Activated naive CD4-positive, alpha-beta T cell treated with anti-CD3 and anti-CD28 coated beads, Interleukin-2, amount 50 U/mL, for 24 hours (primary cell): ENCODE results near the gene FAM89B.
A peak's percentile ranks its signal among the peaks of the same experiment; 100 is the strongest.

Experiments
- H3K27ac Mint-ChIP-seq: one replicate; pipeline ENCODE4 v1.8.0; 2021; ENCODE audit warnings: mild to moderate bottlenecking, mixed read lengths
- H3K27me3 Mint-ChIP-seq: one replicate; pipeline ENCODE4 v1.8.0; 2021; ENCODE audit warnings: mixed read lengths
- H3K36me3 Mint-ChIP-seq: one replicate; pipeline ENCODE4 v1.8.0; 2021; ENCODE audit warnings: mixed read lengths
- H3K4me1 Mint-ChIP-seq: one replicate; pipeline ENCODE4 v1.8.0; 2021; ENCODE audit warnings: mixed read lengths
- H3K4me3 Mint-ChIP-seq: one replicate; pipeline ENCODE4 v1.8.0; 2021; ENCODE audit warnings: mild to moderate bottlenecking, mixed read lengths
- H3K9me3 Mint-ChIP-seq: one replicate; pipeline ENCODE4 v1.8.0; 2021; ENCODE audit warnings: mixed read lengths

FAM89B gene

GRCh38 chr11:65585396-65586246 lies 13.3 kb downstream of the FAM89B start:
- Mint-ChIP-seq H3K4me1 (peaks cover 23% of the 10 kb centered on the region), H3K9me3 (no peaks in the 10 kb centered on the region), H3K4me3 (no peak overlapping the region), H3K27me3 (no peaks in the 10 kb centered on the region), H3K27ac (no peak overlapping the region), H3K36me3 (no peaks in the 10 kb centered on the region)

- H3K9me3 Mint-ChIP-seq: no peaks in the 10 kb centered on the region
- no peaks in the 10 kb centered on the region for H3K36me3 Mint-ChIP-seq
- no peak overlapping the region for H3K27ac Mint-ChIP-seq
- no peaks in the 10 kb centered on the region for H3K27me3 Mint-ChIP-seq
- peaks cover 23% of the 10 kb centered on the region for H3K4me1 Mint-ChIP-seq
- no peak overlapping the region for H3K4me3 Mint-ChIP-seq
These were observed 13.9 kb downstream of the FAM89B start for GRCh38 chr11:65586247-65586630.

- Mint-ChIP-seq H3K27ac (no peak overlapping the region), H3K4me3 (no peak overlapping the region), H3K27me3 (no peaks in the 10 kb centered on the region), H3K36me3 (no peaks in the 10 kb centered on the region), H3K9me3 (no peaks in the 10 kb centered on the region), H3K4me1 (peaks cover 23% of the 10 kb centered on the region)
These were observed 14.3 kb downstream of the FAM89B start for GRCh38 chr11:65586676-65587075.

GRCh38 chr11:65588199-65589054 lies 16.1 kb downstream of the FAM89B start:
- Mint-ChIP-seq H3K27ac (peak overlapping the region; percentile 37), H3K9me3 (no peaks in the 10 kb centered on the region), H3K4me3 (peak overlapping the region; percentile 19), H3K4me1 (peaks cover 23% of the 10 kb centered on the region), H3K27me3 (no peaks in the 10 kb centered on the region), H3K36me3 (no peaks in the 10 kb centered on the region)

- H3K27me3 Mint-ChIP-seq: no peaks in the 10 kb centered on the region
- H3K27ac Mint-ChIP-seq: no peak overlapping the region
- H3K36me3 Mint-ChIP-seq: no peaks in the 10 kb centered on the region
- H3K9me3 Mint-ChIP-seq: no peaks in the 10 kb centered on the region
- H3K4me3 Mint-ChIP-seq: no peak overlapping the region
- H3K4me1 Mint-ChIP-seq: peaks cover 23% of the 10 kb centered on the region
These were observed 17.3 kb downstream of the FAM89B start for GRCh38 chr11:65589444-65590239.

GRCh38 chr11:65590240-65590738 lies 18.0 kb downstream of the FAM89B start:
- no peaks in the 10 kb centered on the region for H3K9me3 Mint-ChIP-seq

GRCh38 chr11:65591939-65592857 lies 19.9 kb downstream of the FAM89B start:
- Mint-ChIP-seq H3K27ac (no peak overlapping the region), H3K4me1 (peaks cover 26% of the 10 kb centered on the region), H3K9me3 (no peaks in the 10 kb centered on the region), H3K27me3 (no peaks in the 10 kb centered on the region), H3K4me3 (no peak overlapping the region), H3K36me3 (no peaks in the 10 kb centered on the region)

More at GRCh38 chr11:65590240-65590738, 18.0 kb downstream of the FAM89B start:
- H3K4me3 Mint-ChIP-seq: no peak overlapping the region
- peaks cover 28% of the 10 kb centered on the region for H3K4me1 Mint-ChIP-seq
- H3K27ac Mint-ChIP-seq: no peak overlapping the region
- no peaks in the 10 kb centered on the region for H3K27me3 Mint-ChIP-seq
- H3K36me3 Mint-ChIP-seq: no peaks in the 10 kb centered on the region

- Mint-ChIP-seq H3K4me3 (no peak overlapping the region), H3K27me3 (no peaks in the 10 kb centered on the region), H3K36me3 (no peaks in the 10 kb centered on the region), H3K9me3 (no peaks in the 10 kb centered on the region), H3K27ac (no peak overlapping the region), H3K4me1 (peaks cover 19% of the 10 kb centered on the region)
These were observed 20.6 kb downstream of the FAM89B start for GRCh38 chr11:65592858-65593517.

GRCh38 chr11:65593518-65594414 lies 21.4 kb downstream of the FAM89B start:
- no peaks in the 10 kb centered on the region for H3K36me3 Mint-ChIP-seq
- H3K4me1 Mint-ChIP-seq: peaks cover 11% of the 10 kb centered on the region
- no peaks in the 10 kb centered on the region for H3K9me3 Mint-ChIP-seq
- H3K4me3 Mint-ChIP-seq: no peak overlapping the region
- no peaks in the 10 kb centered on the region for H3K27me3 Mint-ChIP-seq
- H3K27ac Mint-ChIP-seq: no peak overlapping the region

- no peaks in the 10 kb centered on the region for H3K9me3 Mint-ChIP-seq
- no peaks in the 10 kb centered on the region for H3K36me3 Mint-ChIP-seq
- H3K27ac Mint-ChIP-seq: no peak overlapping the region
- H3K4me3 Mint-ChIP-seq: no peak overlapping the region
- no peaks in the 10 kb centered on the region for H3K27me3 Mint-ChIP-seq
- peaks cover 10% of the 10 kb centered on the region for H3K4me1 Mint-ChIP-seq
These were observed 22.8 kb downstream of the FAM89B start for GRCh38 chr11:65595131-65595530.

- Mint-ChIP-seq H3K27me3 (no peaks in the 10 kb centered on the region), H3K27ac (peak within 1 kb of the TSS; percentile 55), H3K36me3 (no peaks in the 10 kb centered on the region), H3K9me3 (no peaks in the 10 kb centered on the region), H3K4me1 (peaks cover 10% of the 10 kb centered on the region), H3K4me3 (no peak within 1 kb of the TSS)
These were observed 23.4 kb downstream of the FAM89B start, which contains the start of gene KCNK7 for GRCh38 chr11:65595543-65596281. KCNK7 (minus strand) TSS chr11:65595800; CDS start chr11:65595772, 28 bp downstream.

GRCh38 chr11:65596520-65596919 lies 24.2 kb downstream of the FAM89B start:
- Mint-ChIP-seq H3K36me3 (no peaks in the 10 kb centered on the region), H3K9me3 (no peaks in the 10 kb centered on the region), H3K4me1 (peaks cover 13% of the 10 kb centered on the region), H3K4me3 (no peak overlapping the region), H3K27ac (no peak overlapping the region), H3K27me3 (no peaks in the 10 kb centered on the region)
